ENCODE results near the gene PITPNM3. TPM values are rescaled to one million over a fixed set of nuclear protein-coding genes. Genes with fewer than 3 reads are reported as not detected.

PITPNM3 gene
- total and polyA plus RNA-seq, 11 donors = 0.16 to 1.7 (median 0.33) TPM

DNA sequence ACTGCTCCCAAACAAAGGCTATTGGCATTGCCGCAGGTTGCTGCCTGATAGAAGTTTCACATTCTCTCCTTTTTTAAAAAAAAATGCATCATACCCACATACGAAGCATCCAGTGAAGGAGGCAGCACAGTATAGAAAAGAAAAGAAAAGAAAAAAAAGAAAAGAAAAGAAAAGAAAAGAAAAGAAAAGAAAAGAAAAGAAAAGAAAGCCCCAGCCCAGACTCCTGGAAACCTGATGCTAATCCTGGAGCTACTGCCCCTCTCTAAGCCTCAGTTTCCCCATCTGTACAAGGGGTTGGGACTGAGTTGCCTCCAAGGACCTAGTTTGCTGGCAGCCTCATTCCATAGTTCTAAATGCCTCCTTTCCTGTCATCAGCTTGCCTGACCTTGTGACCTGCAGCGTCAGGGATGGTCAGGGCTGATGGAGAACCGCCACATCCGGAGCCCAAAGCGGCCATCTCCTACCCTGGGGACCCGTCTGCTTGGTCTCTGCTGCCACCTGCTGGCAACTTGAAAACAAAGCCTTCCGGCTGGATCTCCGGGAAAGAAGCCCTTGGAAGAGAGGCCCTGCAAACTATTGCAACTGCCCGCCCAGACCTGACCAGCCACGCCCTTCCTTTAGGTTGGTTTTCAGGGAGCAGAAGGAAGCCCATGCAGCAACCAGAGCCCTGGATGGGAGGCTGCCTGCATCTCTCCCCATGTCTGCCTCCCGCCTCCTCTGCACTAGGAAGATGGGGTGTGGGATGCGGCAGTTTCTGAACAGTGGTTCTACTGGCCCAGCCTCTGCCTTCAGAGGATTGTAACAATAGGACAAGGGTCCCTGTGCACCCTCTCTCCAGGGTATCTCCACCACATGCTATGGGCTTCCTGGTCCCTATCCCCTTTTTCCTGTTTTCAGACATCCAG lies 134.4 kb downstream of the PITPNM3 start:
- WGBS, 4 donors = 27 to 32% (median 28%) methylated on average over 11 to 13 of the region's 13 CpGs
- TF ChIP-seq, protein P1, sequence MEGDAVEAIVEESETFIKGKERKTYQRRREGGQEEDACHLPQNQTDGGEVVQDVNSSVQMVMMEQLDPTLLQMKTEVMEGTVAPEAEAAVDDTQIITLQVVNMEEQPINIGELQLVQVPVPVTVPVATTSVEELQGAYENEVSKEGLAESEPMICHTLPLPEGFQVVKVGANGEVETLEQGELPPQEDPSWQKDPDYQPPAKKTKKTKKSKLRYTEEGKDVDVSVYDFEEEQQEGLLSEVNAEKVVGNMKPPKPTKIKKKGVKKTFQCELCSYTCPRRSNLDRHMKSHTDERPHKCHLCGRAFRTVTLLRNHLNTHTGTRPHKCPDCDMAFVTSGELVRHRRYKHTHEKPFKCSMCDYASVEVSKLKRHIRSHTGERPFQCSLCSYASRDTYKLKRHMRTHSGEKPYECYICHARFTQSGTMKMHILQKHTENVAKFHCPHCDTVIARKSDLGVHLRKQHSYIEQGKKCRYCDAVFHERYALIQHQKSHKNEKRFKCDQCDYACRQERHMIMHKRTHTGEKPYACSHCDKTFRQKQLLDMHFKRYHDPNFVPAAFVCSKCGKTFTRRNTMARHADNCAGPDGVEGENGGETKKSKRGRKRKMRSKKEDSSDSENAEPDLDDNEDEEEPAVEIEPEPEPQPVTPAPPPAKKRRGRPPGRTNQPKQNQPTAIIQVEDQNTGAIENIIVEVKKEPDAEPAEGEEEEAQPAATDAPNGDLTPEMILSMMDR (IDR thresholded peaks at IDR 0.05) = peak; percentile 61 to 89 (median 84)
- no peak for TF ChIP-seq POLR2A (IDR thresholded peaks at IDR 0.05)
- peak; percentile 55 to 89 (median 82) for ATAC-seq
- Histone ChIP-seq H3K4me3 (no peak overlapping the region), H3K4me1 (peaks cover 0 to 1% (median 0%) of the 10 kb centered on the region in 12 donors), H3K27me3 (peaks cover 0 to 18% (median 0%) of the 10 kb centered on the region in 9 donors), H3K27ac (no peak overlapping the region), H3K9me3 (no peaks in the 10 kb centered on the region), H3K36me3 (no peaks in the 10 kb centered on the region)
- intact Hi-C loops (cut with DNase I) = loop anchor here (1.0 to 10.0 kb wide), 9 partner anchors 355 to 835 kb away; no protein-coding TSS in a partner anchor
- peak; percentile 77 to 84 (median 81) for DNase-seq

DNA sequence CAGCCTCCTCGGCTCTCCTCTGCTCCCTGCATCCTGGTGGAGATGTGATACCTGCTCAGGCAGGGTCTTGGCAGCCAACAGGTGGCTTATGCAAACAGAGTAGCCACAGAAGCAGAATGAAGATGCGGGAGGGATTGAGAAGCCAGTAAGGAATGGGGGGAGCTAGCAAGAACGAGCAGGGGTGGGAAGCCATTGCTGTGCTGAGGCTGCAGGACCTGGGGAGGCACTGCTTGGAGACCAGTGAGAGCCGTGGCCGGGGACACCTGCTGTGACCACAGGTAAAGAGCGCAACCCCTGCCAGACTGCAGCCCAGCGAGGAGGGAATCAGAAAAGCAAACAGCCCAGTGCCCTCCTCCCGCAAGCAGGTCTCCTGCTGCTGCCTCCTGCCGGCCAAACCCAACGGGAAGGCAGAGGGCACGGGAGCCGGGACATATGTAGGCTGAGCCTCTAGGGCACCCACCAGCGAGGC lies 136.1 kb downstream of the PITPNM3 start:
- peaks cover 0 to 11% (median 0%) of the 10 kb centered on the region in 9 donors for H3K27me3 ChIP-seq
- intact Hi-C loops (cut with DNase I) = loop anchor here in 3 of 10 donors (2.0 to 10.0 kb wide), 4 partner anchors 353 to 827 kb away; no protein-coding TSS in a partner anchor
- TF ChIP-seq, protein P1 (IDR thresholded peaks at IDR 0.05) = peak in 6 of 12 donors; percentile 7 to 35 (median 20)
- TF ChIP-seq POLR2A (IDR thresholded peaks at IDR 0.05) = no peak

DNA sequence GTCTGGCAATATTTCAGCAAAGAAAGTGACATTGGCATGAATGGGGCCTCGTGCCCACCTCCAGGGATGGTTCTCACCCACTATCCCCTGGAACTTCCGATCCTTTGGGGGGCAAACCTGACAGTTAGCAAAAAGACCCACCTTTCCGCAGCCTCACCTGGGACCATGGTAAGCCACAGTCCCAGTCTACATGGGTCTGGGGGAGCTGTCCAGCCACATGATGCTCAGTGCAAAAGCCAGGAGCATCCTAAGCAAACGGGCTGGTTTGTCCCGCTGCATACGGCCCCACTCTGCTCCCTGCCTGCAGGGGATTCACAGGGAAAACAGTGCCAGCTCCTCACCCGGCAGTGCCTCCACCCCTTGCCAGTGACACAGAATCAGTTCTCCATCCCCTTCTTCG lies 140.7 kb downstream of the PITPNM3 start:
- DNase-seq (no peak), ATAC-seq (no peak)
- intact Hi-C loops (cut with DNase I) = loop anchor here in 2 of 10 donors (10.0 kb wide), 2 partner anchors 141 to 351 kb away; no protein-coding TSS in a partner anchor
- Histone ChIP-seq H3K9me3 (no peaks in the 10 kb centered on the region), H3K4me1 (no peaks in the 10 kb centered on the region), H3K27ac (no peak overlapping the region), H3K4me3 (no peak overlapping the region), H3K27me3 (peaks cover 0 to 9% (median 0%) of the 10 kb centered on the region in 9 donors), H3K36me3 (no peaks in the 10 kb centered on the region)
- 68 to 75% (median 72%) methylated on average over 8 of the region's 8 CpGs for whole genome bisulfite sequencing, 4 donors
- no peak for TF ChIP-seq POLR2A (IDR thresholded peaks at IDR 0.05)
- TF ChIP-seq, protein P1 (IDR thresholded peaks at IDR 0.05) = no peak

More for the DNA sequence above, 136.1 kb downstream of the PITPNM3 start:
- H3K36me3 ChIP-seq = no peaks in the 10 kb centered on the region
- H3K9me3 ChIP-seq = no peaks in the 10 kb centered on the region
- no peak for ATAC-seq
- no peak overlapping the region for H3K4me3 ChIP-seq
- no peak overlapping the region for H3K27ac ChIP-seq
- H3K4me1 ChIP-seq = no peaks in the 10 kb centered on the region
- WGBS, 4 donors = 20 to 28% (median 24%) methylated on average over 11 to 13 of the region's 13 CpGs
- no peak for DNase-seq

DNA sequence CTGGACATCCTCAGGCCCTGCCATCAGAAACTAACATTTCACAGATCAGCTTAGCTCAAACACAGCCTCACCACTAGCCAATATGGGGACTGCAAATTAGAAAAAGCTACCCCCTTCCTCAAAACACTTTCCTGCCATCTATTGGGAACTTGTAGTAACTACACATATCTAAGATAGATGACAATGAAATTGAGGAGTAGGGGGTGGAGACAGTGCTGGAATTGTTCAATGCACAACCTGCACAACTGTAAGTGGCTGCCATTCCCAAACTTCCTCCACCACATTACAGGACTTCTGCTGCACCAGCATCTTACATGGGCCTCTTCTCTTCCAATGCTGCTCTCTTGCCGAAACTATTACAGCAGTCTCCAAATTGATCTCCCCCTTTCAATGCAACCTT lies 143.3 kb downstream of the PITPNM3 start:
- no peaks in the 10 kb centered on the region for H3K36me3 ChIP-seq
- TF ChIP-seq POLR2A (IDR thresholded peaks at IDR 0.05) = no peak
- TF ChIP-seq, protein P1 (IDR thresholded peaks at IDR 0.05) = peak in 10 of 12 donors; percentile 9 to 51 (median 32)
- H3K9me3 ChIP-seq = no peaks in the 10 kb centered on the region
- 91 to 100% (median 95%) methylated on average over 1 of the region's 1 CpG for WGBS, 4 donors
- no peak overlapping the region for H3K27ac ChIP-seq
- ATAC-seq (peak in 1 of 4 donors; percentile 37), DNase-seq (no peak)
- H3K27me3 ChIP-seq = peaks cover 0 to 8% (median 0%) of the 10 kb centered on the region in 9 donors
- no peaks in the 10 kb centered on the region for H3K4me1 ChIP-seq
- intact Hi-C loops (cut with DNase I) = loop anchor here in 2 of 10 donors (10.0 kb wide), 2 partner anchors 138 to 348 kb away; no protein-coding TSS in a partner anchor
- no peak overlapping the region for H3K4me3 ChIP-seq

All from heart left ventricle (tissue), 16 donors.